GM21737 (cell line): ENCODE measurements around the gene FLNC.

Source experiments
- ATAC-seq: cut with Tn5 transposase; IDR thresholded peaks from one replicate; pipeline ENCODE4 v1.9.1; 2021; ENCODE audit warnings: mild to moderate bottlenecking, moderate library complexity; ENCODE audit not compliant: unreplicated experiment

Gene FLNC

GRCh38 chr7:128842674-128843641, 12.8 kb downstream of the FLNC start:
- ATAC-seq: no peak

- ATAC-seq: no peak
These were observed 13.9 kb downstream of the FLNC start for GRCh38 chr7:128843938-128844621.

GRCh38 chr7:128844777-128845311, 14.6 kb downstream of the FLNC start:
- ATAC-seq: no peak

- no peak for ATAC-seq
These were observed 15.3 kb downstream of the FLNC start for GRCh38 chr7:128845475-128845874.

- ATAC-seq: no peak
These were observed 15.8 kb downstream of the FLNC start for GRCh38 chr7:128845987-128846386.

GRCh38 chr7:128846781-128847444, 16.7 kb downstream of the FLNC start:
- no peak for ATAC-seq

GRCh38 chr7:128847721-128848211, 17.6 kb downstream of the FLNC start:
- no peak for ATAC-seq

GRCh38 chr7:128848289-128849155, 18.3 kb downstream of the FLNC start:
- no peak for ATAC-seq

- no peak for ATAC-seq
These were observed 18.9 kb downstream of the FLNC start for GRCh38 chr7:128849156-128849515.

GRCh38 chr7:128849804-128850490, 19.7 kb downstream of the FLNC start:
- ATAC-seq: no peak

- ATAC-seq: no peak
These were observed 22.5 kb downstream of the FLNC start for GRCh38 chr7:128852537-128853254.

- no peak for ATAC-seq
These were observed 23.6 kb downstream of the FLNC start for GRCh38 chr7:128853799-128854198.

GRCh38 chr7:128854396-128854795, 24.2 kb downstream of the FLNC start:
- no peak for ATAC-seq

- no peak for ATAC-seq
These were observed 25.4 kb downstream of the FLNC start for GRCh38 chr7:128855559-128855958.

GRCh38 chr7:128856001-128856718, 26.0 kb downstream of the FLNC start:
- ATAC-seq: no peak

- no peak for ATAC-seq
These were observed 28.4 kb downstream of the FLNC start for GRCh38 chr7:128858380-128859231.
